Subcutaneous adipose tissue (tissue), 4 donors: Measurements from ENCODE around the gene L2HGDH. TPM values are rescaled to one million over a fixed set of nuclear protein-coding genes. Genes with fewer than 3 reads are reported as not detected.

ENCODE experiments used
- CTCF ChIP-seq: fragments of 450-650 bp; IDR thresholded peaks from one replicate; pipeline ENCODE4 v1.5.1; 2016; ENCODE audit warnings: low read depth, mild to moderate bottlenecking, control low read depth, antibody characterized with exemption, moderate library complexity
- total RNA-seq, 4 donors: library from RNA; depleted of rRNA; stranded (reverse); fragments of >200 nt; gene quantifications; one replicate each; pipeline ENCODE4 v1.1.0, GENCODE V29; 2016

Gene L2HGDH
- total RNA-seq, 4 donors from 2014 or later, result 3.1 to 6.7 (median 4.6) TPM

DNA sequence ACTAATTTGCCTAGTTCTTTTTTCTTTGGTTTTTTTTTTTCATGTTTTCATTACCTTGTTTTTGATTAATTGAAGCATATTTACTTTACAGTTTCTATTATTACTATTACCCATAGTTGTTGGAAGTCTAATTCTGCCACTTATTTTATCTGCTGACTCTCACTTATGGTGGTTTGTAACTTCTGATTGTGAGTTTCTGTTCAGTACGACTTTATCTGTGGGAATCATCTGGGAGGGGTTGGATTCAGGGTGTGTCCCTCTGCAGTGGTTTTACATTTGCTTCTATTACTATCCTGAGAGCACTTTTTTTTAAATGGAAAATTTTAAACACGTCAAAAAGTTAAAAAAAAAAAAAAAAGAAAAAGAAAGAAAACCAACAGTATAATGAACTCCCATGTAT is 54.3 kb downstream of the L2HGDH start:
- TF ChIP-seq CTCF, result no peak

GRCh38 chr14:50254248-50254647 is 57.8 kb downstream of the L2HGDH start:
- no peak for TF ChIP-seq CTCF

GRCh38 chr14:50249136-50249775 is 62.8 kb downstream of the L2HGDH start:
- TF ChIP-seq CTCF, result no peak

- no peak for TF ChIP-seq CTCF
Measured at GRCh38 chr14:50247245-50247644, 64.8 kb downstream of the L2HGDH start.

GRCh38 chr14:50242566-50243310 is 69.3 kb downstream of the L2HGDH start:
- no peak for TF ChIP-seq CTCF

GRCh38 chr14:50242096-50242495 is 69.9 kb downstream of the L2HGDH start:
- no peak for TF ChIP-seq CTCF

- no peak for TF ChIP-seq CTCF
Measured at GRCh38 chr14:50237427-50237826, 74.6 kb downstream of the L2HGDH start.
